Medulla oblongata (tissue), 1 donor: ENCODE data around the gene CACNA1E.

ENCODE experiments used
- DNase-seq: peaks from one replicate; pipeline ENCODE4 v3.0.0-alpha.2; 2015; ENCODE audit errors: extremely low spot score

Gene CACNA1E

DNA sequence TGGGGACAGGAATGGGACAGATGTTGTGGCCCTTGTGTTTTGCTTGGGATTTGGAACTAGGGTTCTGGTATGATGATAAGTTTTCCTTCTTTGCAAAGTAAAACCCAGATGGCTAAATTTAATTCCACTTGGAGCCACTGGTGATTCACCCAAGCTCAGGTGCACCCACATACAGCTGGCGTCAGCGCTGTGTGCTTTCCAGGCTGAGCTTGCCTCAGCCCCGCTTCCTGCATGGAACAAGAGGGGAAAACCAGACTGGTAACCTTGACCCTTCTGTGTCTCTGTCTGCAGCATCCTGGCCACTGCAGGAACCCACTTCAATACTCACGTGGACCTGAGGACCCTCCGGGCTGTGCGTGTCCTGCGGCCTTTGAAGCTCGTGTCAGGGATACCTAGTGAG, 94.2 kb downstream of the CACNA1E start:
- DNase-seq, result no peak

DNA sequence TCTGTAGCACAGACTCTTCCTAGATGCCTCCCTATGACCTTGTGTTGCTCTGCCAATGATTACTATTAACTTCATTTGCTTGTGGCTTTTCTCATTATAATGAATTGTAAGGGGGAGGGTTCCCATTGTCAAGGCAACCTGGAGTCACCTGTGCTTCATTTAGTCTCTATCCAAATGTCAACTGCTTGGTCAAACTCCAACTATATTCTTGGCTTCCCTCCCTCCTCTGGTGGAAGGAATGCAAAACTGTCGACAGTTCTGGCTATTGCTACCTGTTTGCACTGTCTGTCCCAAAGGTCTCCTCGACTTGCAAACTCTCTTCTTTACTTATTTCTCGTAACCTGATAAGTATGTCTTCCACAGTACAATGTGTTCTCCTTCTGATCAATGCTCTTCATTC, 100.3 kb downstream of the CACNA1E start:
- no peak for DNase-seq

DNA sequence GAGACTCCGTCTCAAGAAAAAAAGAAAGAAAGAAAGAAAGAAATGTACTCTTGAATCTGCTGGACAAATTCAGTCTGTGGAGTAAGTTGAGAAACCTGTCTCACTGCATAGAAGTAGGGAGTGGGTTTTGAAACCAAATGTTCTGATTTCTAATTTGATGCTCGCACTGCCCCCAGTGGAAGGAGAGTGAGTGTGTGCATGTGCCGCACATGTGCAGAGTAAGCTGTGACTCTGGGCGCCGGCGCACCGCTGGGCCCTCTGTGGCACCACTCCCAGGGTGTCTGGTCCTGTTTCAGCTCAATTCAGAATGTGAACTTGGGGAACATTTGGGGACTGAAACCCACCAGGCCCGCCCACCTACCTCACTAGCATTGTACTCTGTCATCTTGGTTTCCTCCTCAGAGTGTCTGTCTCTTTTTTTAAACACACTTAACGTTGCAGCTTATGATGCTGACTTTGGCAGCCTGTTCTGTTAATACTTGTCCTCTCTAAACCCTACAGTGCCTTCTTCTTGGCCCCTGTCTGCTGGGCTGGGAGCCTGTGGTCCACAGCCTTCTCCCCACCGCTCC, 104.6 kb downstream of the CACNA1E start:
- DNase-seq, result no peak

DNA sequence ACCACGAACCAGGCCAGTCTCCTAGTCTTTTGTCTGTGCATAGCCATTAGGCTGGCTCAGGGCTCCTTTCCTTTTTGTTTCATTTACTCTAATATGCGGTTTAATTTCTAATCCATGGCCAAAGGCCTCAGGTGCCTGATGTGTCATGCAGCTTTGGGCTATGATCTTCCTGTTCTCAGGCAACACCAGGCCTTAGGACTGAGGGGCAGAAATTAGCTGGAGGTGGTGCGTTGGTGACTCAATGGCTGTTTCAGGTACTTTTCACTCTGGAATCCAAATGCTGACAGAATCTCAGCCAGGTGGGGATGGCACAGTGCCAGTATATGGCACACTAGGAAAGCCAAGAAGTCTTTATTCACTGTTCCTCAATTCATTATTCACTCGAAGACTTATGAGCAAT, 105.3 kb downstream of the CACNA1E start:
- DNase-seq, result no peak

DNA sequence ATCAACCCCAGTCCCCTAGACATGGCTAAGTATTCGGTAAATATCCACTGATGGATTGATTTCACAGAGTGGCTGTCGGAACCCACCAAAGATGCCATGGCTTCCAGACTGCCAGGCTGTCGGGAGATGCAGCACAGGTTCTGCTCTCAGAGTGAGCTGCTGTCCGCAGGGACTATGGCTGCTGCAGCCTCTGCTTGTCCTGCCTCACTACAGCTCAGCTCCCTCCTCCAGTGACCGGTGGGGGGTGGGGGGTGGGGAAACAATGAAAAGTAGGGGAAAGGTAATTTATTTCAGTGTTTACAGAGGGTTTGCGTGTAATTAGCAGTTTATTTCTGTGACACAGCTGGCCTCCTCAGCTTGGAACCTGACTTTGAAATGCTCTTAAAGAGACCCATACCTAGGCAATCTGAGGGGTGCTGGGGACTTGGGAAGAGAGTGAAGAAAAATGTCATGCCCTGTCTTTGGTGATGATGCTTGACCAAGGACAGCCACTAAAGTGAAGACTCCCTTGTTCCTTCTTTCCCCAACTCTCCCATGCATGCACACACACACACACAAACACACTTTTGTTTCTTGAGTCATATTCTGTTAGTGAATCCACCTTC, 109.0 kb downstream of the CACNA1E start:
- DNase-seq, result no peak

DNA sequence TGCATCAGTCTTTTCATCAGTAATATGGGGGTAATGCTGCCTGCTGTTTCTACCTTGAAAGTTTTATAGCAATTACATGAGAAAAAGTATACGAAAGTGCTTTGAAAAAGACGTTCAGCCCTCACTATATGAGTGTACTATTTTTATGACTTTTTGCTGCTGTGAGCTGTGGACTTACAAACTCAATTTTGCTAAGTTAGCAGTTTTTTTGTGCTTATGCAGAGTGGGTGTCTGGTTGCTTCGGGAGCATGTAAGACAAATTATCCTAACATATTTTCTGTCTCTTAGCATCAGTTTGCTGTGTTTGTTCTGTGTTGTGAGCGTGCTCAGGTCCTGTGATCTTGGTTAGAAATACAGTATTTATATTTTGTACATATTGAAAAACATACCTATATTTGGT, 109.7 kb downstream of the CACNA1E start:
- no peak for DNase-seq

DNA sequence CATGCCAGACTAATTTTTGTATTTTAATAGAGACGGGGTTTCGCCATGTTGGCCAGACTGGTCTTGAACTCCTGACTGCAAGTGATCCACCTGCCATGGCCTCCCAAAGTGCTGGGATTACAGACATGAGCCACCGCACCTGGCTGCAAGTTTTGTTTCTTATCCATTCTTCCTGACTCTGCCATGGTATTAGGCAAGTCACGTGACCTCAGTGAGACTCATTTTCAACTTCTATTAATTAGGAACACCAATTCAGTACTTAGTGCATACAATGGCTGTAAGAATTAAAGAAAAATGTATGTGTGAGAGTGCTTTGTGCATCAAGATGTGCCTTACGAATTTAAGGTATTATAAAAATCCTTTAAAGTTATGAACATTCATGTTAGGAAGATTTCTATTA, 111.2 kb downstream of the CACNA1E start:
- DNase-seq, result no peak

DNA sequence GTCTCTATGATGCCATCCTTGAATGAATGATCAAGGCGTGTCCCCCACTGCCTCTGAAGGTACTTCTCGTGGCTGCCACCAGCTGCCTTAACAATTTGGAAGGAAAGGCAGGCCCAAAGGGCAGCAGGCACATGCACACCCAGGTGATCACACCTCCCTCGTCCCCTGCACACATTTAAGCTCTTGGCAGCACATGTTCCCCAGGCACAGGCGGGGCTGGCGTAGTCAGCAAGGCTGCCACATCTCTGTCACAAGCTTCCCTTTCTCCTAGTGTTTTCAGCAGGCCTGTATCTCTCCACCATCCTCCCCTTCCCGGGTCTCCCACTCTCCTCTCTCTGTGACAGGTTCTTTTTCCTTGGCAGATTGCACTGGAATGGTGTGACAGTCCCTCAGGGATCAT, 111.9 kb downstream of the CACNA1E start:
- no peak for DNase-seq

DNA sequence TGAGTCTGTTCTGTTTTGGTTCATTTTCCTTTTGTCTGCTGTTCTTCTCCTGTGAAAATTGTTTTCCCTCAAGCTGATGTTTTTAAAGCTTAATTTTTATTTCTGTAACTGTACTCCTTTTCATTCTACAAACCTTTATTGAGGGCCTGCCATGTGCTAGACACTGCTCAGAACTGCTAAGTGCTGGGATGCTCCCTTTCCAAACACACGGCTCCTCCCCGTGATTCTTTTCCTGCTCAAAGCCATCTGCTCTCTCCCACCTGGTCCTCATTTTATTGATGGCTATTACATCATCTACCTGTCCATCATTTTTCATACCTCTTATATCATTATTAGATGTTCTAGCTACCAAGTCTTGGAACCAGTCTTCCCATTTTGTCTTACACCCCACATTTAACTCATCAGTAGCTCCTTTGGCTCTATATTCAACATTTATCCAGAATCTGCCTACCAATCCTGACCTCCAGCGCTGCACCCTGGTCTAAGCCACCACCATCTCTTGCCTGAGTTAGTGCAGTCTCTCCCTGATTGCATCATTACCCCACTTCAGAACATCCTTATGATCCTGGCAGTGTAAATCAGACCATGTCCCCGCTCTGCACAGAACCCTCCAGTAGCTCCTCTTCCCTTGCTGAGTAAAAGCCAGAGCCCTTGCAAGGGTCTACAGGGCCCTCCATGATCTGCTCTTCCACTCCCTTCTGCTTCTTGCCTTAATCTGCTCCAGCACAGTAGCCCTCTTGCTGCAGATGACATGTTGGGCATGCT, 118.1 kb downstream of the CACNA1E start:
- no peak for DNase-seq

DNA sequence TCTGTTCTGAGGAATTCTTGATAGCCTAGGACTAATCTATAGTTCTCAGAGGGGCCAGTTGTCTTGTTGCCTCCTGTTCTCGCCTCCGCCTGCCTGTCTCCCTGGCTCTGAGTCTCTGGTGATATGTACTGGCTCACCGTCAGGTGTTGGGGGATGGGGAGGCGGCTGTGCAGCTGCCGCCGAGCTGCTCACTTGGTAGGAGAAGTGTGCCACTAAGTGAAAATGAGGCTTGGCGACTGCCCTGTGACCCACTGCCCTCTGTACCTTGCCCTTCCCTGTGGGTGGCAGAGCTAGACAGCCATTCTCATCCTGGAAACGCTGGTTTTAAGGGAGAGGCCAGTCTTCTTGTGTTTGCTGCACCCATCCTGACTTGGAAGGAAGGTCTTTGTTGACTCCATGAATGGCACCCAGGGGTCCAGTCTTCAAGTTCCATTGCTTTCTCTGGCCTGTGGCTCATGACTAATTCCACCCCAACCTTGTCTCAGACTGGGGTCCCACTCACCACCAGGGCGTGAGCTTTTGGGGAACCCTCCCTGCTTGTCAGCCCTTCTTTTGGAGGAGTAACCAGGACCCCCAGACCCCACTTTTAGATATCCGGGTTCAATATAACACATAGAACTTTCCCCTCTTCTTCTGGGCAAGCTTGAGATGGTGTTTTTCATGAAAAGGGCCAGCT, 120.6 kb downstream of the CACNA1E start:
- no peak for DNase-seq

DNA sequence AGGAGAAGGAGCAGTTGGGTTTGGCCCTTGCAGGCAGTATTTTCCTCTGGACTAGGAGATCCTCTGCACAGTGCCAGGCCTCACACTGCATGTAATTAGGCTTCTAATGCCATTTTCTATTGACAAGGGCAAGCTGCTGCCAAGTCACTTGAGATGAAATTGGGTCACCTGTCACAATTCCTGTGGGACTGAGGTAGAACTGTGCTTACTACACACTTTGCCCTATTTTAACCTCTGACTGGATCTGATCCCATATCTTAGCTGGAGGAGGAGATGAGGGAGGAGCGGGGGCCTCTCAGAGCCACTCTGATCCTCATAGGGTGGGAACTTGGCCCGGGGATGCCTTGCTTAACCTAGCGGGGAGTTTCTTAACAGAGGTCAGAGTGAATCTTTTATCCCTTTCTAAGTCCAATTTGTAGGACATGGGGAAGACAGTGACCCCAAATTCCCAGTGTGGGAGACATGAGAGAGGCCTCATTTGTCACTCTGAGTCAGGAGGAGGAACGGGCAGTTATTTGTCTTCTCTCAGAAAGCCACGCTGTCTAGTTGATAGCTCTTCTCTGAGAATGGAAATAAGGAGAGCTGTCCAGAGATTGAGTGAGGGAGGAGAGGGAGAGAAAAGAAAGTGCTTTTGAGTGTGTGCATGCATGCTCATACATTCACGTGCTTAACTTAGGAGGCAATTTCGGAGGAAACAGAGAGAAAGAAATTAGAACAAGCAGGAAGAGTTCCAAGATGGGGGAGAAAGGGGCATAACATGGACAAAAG, 121.3 kb downstream of the CACNA1E start:
- no peak for DNase-seq

DNA sequence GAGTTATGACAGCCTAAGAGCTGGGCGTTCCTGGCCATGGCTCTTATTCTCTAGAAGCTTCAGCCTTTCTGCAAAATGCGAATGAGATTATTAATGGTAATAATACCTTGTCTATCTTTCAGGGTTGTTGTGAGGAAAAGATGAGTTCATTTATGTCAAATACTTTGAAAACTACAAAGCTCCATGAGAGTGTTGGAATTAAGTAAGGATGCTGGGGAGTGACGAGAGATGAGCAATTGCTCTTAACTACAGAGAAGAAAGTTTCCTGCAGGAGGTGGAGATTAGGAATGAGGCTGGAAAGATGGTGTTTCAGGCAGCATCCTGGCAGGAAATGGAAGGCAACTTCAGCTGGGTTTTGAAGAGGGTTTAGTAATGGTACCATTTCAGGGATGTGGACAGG, 124.2 kb downstream of the CACNA1E start:
- no peak for DNase-seq

DNA sequence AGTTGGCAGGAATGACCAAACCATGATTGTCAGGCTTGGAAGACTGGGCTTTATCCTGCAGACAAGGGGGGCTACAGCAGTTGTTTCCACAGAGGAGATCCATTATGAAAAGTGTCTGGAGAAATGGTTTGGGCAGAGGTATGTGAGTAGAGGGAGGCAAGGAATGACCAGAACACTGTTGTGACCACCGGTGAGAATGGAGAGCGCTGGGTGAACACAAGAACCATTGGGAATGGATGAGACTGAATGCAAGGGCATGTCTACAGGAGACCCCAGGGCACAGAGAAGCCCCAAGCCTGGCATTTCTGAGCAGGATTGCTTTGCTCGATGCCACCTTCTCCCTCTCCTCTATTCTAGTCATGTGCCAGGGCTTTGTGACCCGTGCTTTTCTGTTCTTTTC, 125.1 kb downstream of the CACNA1E start:
- DNase-seq, result no peak

DNA sequence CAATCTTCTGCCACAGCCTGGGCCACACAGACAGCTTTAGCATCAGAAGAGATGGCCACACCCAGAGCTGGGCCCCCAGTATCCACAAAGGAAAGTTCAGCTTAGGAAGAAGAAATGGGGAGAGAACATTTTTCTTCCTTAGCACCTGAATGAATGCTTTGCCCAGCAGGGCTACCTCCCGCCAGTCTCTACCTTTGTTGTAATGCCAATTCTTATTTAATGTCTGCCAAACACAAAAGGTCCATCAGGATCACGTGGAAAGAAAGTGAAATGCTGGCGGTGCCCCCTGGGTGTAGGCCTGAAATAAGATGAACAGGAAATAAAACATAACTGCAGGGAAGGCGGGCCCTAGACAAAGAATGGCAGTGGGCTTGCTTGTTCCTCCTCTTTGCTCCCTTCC, 125.6 kb downstream of the CACNA1E start:
- no peak for DNase-seq

DNA sequence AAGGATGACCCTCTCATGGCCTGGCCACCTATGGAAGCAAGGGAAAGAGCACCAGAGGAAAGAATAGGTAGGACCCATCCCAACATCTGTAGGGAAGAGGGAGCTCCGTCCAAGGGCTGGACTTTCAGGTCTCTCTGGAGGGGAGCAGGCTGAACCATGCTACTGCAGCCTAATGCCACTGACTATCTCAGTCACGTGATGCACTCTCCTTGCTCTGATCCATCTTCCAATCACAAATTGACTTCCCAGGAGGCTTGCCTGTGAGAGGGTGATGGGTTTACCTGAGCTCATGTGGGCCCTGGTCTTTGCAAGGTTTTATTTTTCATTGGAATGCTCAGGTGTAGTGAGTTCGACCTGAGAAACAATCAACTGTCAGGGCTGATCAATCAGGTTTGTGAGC, 128.8 kb downstream of the CACNA1E start:
- DNase-seq, result no peak

DNA sequence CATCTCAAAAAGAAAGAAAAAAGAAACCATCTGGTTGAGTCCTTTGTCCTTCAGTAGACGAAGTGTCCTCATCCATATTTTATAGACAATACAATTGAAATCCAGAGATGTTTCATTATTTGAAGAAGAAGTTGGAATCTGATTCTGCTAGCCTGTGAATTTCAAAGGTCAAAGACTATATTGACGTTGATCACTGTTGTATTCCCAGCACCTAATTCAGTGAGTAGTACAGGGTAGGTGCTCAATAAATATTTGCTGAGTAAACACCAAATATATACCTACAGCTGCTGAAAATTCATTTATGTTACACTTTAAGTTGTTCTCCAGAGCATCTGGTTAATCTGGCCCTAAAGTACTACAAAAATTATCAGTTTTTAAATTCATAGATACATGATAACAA, 135.2 kb downstream of the CACNA1E start:
- DNase-seq, result no peak

DNA sequence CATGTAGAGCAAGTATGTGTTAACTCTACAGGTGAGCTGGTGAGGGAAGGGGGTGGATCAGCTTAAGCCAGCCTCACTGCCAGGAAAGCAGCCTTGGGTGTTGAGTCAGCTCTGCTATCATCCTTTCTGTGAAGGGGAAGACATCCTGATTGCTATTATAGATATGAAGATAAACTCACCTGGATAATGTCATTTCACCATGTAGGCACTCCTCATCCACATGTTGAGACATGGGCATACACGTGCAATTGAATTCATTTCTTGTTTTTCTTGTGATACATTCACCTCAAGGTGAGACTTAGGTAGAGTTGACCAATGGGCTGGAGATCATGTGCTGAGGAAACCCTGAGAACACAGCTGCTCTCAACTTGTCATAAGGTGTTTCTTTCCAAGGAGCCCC, 136.9 kb downstream of the CACNA1E start:
- DNase-seq, result no peak

DNA sequence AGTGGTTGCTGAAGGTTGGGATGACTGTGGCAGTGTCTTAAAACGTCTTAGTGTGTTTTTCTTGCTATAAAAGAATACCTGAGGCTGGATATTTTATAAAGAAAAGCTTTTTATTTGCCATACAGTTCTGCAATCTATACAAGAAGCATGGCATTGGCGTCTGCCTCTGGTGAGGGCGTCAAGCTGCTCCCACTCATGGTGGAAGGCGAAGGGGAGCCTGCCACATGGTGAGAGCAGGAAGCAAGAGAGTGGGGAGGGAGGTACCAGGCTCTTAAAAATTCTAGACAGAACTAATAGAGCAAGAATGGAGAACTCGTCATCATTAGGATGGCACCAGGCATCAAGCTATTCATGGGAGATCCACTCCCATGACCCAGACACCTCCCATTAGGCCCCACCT, 140.5 kb downstream of the CACNA1E start:
- no peak for DNase-seq

DNA sequence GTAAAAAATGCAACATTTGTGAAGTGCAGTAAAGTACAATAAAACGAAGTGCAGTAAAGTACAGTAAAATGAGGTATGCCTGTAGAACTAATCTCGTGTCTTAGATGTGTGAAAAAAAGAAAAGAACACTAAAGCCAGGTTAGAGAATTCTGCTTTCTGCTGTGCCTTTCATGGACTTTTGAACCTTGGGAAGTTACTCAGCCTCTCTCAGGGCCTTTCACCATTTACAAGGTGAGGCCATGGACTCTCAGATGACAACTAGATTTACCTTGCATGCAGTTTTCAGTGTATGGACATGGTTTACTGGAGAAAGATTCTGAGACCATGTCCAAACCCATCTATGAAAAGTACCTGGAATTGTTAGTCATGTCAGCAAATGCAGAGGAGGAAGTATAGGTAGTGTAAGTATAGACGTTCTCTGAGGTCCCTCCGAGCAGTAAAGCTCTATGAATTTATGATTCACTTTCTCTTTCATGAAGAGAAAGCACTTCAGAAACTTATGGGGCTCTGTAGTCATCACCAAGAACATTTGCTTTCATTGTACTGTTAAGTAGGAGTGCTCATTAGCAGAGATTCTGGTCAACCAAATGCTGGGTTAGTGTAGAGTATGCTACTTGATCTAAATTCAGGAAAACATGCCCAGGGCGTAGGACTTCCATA, 143.1 kb downstream of the CACNA1E start:
- no peak for DNase-seq

DNA sequence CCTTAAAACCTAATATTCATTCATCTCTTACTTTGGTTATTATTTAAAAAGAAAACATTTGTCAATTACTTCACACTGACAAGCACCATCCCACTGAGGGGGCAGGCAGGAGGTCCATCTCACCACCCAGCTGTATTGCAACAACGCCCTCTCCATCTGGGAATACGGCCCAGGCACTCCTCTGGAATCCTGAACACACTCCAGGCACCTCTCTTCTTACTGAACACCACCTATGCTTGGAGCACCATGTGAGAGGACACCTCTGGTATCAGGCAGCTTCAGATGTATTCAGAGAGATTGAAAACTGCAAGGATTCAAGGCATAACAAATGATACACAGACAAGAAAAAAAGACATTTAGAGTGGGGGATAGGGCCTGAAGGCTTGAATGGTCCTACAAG, 147.1 kb downstream of the CACNA1E start:
- no peak for DNase-seq

DNA sequence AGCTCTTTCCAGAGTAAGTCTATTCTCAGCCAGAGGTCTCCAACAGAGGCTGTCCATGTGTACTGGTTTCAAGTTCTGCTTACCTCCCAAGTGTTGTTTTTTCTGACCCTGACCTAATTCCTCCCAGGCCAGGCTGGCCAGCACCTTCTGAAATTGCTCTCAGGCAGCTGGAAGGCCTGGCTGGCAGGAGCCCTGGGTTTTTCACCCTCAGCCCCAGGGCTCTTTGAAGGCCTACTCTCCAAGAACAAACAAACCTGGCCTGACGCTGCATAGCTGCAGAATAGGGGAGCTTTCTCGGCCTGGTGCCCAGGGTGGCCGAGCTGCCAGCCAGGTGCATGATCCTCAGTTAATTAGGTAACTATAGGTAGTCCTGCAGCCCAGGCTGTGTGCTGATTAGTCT, 147.5 kb downstream of the CACNA1E start:
- DNase-seq, result no peak

DNA sequence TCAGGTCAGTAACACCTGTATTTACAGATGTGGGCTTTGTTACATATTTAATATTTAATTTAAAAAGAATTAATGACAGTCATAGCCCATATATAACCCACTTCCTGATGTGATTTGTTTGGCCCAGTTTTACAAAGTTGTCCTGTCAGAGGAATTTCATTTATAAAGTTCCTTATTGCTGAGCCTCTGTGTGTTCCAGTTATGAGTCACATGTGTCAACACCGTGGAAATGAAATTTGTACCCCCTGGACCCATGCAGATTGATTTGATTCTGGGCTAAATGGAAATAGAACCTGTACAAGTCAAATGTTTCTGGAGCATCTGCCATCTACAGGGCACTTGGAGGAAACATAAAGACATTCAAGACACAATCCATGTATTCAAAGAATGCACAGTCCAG, 149.2 kb downstream of the CACNA1E start:
- DNase-seq, result peak; percentile 3
